NCI-H1092 treated with DMSO at 0.1 percent for 48 hours (cell line): ENCODE results near the gene CNOT6.
A peak's percentile ranks its signal among the peaks of the same experiment; 100 is the strongest.

Experiments used
- DNase-seq: peaks from one replicate; lab custom pipeline; 2025; lab: John Stamatoyannopoulos, UW

The CNOT6 gene

GRCh38 chr5:180600554-180601041, 106.4 kb downstream of the CNOT6 start:
- no peak for DNase-seq

- no peak for DNase-seq
Observed at GRCh38 chr5:180601591-180602480, 107.7 kb downstream of the CNOT6 start.

GRCh38 chr5:180602481-180603075, 108.4 kb downstream of the CNOT6 start:
- no peak for DNase-seq

- no peak for DNase-seq
Observed at GRCh38 chr5:180603076-180603594, 109.0 kb downstream of the CNOT6 start.

- no peak for DNase-seq
Observed at GRCh38 chr5:180604271-180604670, 110.1 kb downstream of the CNOT6 start.

- DNase-seq: peak; percentile 2
Observed at GRCh38 chr5:180605554-180606214, 111.5 kb downstream of the CNOT6 start.

- no peak for DNase-seq
Observed at GRCh38 chr5:180606215-180606785, 112.1 kb downstream of the CNOT6 start.

GRCh38 chr5:180607861-180608571, 113.8 kb downstream of the CNOT6 start:
- DNase-seq: no peak

GRCh38 chr5:180608572-180609310, 114.6 kb downstream of the CNOT6 start:
- no peak for DNase-seq

- DNase-seq: no peak
Observed at GRCh38 chr5:180609386-180609785, 115.2 kb downstream of the CNOT6 start.

GRCh38 chr5:180609817-180610550, 115.8 kb downstream of the CNOT6 start:
- DNase-seq: no peak

GRCh38 chr5:180611140-180611850, 117.1 kb downstream of the CNOT6 start:
- DNase-seq: peak; percentile 10

- no peak for DNase-seq
Observed at GRCh38 chr5:180612683-180613082, 118.5 kb downstream of the CNOT6 start.

GRCh38 chr5:180613188-180613813, 119.1 kb downstream of the CNOT6 start:
- no peak for DNase-seq

GRCh38 chr5:180613814-180614188, 119.6 kb downstream of the CNOT6 start:
- no peak for DNase-seq

- no peak for DNase-seq
Observed at GRCh38 chr5:180618487-180618828, 124.3 kb downstream of the CNOT6 start.

- DNase-seq: no peak
Observed at GRCh38 chr5:180618829-180619562, 124.8 kb downstream of the CNOT6 start.

GRCh38 chr5:180619563-180619915, 125.4 kb downstream of the CNOT6 start:
- DNase-seq: no peak

- no peak for DNase-seq
Observed at GRCh38 chr5:180620014-180620413, 125.8 kb downstream of the CNOT6 start.
